NCI-H69 (cell line): ENCODE measurements around the gene CD96.
"Not testable (repeated sequence)": the region's sequence is repeated elsewhere in the genome, so short reads cannot be mapped to it uniquely, and the experiment has no call there.

Experiments
- DNase-seq: peaks from one replicate; lab custom pipeline; 2025; lab: John Stamatoyannopoulos, UW

CD96 gene

DNA sequence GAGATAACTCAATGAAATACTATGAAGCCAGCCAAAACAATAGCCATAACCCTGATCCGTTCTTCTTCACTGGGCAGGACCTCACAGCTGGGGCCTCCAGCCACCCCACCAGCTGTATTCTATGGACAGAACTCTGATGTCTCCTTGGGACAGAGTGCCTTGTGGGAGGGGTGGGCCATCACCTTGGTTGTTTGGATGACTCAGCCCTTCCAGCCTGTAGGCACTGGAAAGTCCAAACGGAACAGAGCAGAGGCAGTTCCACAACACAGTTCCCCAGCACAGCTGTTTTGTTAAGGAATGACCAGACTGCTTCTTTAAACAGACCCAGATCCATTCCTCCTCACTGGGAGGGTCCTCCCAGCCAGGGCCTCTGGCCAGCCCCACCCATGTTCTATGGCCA is 85.1 kb downstream of the CD96 start:
- no peak for DNase-seq

GRCh38 chr3:111629018-111629417 is 87.0 kb downstream of the CD96 start:
- not testable (repeated sequence) for DNase-seq

GRCh38 chr3:111630638-111631037 is 88.6 kb downstream of the CD96 start:
- DNase-seq = not testable (repeated sequence)

- DNase-seq = no peak
These were observed 93.4 kb downstream of the CD96 start for GRCh38 chr3:111635403-111635802.

DNA sequence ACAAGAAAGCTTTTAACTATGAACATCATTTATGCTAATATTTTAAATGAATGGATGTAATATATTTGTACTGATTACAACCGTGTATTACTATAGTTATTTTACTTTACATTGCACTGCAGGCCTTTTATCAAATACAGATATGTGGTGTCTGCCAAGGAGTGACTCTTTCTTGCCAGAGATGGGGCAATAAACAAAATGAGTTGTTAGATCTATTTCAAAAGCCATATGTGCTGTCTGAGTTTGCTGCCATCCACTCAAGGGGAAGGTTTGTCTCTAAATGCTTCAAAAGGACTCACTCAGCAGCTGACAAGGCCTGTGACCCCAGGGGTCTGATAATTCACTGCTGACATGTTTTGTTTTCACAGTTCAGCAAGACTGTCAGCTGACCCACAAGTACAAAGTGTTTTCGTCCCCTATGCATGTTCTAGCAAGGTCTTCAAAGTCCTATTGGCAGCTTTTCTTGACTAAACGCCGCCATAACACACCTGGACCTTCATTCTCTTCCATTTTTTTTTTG is 94.4 kb downstream of the CD96 start:
- DNase-seq = no peak

DNA sequence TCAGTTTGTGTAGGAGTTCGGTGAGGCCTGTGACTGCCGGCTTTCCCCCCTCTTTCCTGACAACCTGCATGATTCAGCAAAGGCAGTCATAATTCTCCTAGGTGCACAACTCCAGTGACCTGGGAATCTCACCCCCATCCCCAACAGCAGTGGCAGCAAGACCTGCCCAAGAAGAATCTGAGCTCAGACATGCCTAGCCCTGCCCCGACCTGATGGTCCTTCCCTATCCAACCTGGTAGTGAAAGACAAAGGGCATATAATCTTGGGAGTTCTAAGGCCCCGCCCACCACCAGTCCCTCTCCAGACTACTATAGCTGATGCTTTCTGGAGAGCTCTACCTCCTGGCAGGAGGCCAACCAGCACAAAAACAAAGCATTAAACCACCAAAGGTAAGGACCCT is 97.3 kb downstream of the CD96 start:
- DNase-seq = no peak

DNA sequence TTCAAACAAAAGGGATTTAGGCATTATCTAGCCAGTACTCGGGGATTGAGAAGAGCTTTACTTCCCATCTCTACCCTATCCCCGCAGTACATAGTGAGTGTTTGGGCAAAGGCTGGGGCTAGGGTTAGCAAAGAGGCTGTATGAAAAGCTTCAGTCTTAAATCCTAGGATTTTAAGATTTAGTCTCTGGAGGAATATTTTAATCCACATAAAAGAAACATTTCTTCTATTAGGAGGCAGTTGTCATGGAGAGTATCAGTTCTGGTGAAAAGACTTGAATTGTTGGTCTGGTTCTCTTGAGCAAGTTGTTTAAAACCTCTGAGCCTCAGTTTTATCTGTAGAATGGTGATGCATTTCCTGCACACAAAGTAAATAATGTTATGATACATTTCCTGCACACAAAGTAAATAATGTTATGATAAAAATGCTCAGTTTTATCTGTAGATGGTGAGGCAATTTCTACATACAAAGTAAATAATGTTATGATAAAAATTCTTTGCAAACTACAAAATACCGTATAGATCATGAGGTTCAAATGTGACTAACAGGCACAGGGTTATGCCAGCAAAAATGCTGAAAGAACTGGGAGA is 107.1 kb downstream of the CD96 start:
- no peak for DNase-seq

DNA sequence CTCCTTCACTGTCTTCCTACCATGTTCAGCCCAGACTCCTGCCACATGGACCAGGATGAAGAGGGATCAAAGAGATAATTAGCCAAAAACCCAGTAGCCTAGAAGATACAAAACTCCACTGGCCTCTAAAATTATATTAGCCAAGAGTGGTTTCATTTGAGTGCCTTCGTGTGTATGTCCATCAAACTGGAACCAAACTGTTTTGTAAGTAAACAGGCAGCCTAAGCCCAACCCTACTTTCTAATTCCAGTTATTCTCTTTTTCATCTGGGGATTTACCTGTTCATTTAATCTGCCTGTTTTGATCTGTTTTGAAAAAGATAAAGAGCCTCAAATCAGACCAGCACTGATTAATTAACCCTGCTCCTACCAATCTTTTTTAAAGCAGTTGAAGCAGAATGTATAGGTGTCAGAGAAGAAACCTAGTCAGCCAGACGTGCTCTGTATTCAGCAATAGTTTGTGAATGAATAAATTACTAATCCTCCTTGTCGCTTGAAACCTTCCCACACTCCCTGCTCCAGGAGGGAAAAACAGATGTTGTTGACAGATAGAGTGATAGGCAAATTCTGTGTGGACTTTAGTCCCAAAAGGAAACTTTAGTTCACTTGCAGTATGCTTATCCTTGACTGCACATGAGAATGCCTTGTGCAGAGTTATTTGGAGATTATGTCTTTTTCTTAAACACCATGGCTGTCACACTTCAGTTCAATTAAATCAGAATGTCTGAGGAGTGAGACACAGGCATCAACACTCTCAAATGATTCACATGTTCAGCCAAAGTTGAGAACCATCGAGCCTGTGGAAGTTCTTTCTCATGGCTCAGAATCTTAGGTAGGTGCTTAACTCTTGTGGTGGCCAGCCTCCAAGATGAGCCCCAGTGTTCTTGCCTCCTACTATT is 108.6 kb downstream of the CD96 start:
- no peak for DNase-seq

GRCh38 chr3:111652492-111653180 is 110.6 kb downstream of the CD96 start:
- DNase-seq = no peak

GRCh38 chr3:111653766-111654165 is 111.8 kb downstream of the CD96 start:
- no peak for DNase-seq

DNA sequence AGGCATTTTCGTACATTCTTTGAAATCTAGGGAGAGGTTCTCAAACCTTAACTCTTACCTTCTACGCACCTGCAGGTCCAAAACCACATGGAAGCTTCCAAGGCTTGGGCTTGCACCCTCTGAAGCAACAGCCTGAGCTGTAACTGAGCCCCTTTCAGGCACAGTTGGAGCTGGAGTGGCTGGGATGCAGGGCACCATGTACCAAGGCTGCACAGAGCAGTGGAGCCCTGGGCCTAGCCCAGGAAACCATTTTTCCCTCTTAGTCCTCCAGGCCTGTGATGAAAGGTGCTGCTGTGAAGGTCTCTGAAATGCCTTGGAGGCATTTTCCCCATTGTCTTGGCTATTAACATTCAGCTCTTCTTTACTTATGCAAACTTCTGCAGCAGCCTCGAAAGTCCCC is 120.0 kb downstream of the CD96 start:
- DNase-seq = no peak

- no peak for DNase-seq
These were observed 120.9 kb downstream of the CD96 start for GRCh38 chr3:111662907-111663306.

DNA sequence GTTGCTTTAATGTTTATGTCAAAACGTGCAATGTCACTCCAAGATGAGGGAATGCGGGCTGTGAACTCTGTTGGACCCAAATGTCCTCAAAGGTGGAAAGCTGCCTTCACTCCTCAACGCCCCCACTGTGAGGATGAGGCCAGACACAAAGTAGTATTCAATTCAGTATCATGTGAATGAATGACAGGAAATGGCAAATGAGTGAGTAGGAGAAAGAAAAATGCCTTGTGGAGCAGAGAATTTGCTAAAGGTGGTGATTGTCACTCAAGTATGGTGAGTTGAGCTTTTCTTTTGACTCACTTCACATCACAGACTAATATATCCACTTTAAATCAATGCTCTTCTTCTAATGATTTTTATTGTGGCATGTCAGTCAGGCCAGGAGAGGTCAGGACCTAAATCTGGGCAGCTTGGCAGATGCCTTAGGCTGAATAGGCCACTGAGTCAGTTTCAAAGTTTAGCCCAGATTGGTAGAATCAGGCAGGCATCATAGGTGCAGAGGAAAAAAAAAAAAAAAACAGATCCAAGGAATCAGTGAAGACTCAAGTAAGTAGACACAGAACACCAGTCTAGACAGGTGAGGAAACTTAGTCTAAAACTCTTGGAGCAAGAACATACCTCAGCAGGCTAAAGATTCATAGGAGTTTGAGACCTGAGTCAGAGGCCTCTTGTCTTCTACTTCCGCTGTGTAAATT is 124.2 kb downstream of the CD96 start:
- DNase-seq = no peak

GRCh38 chr3:111667170-111667569 is 125.2 kb downstream of the CD96 start:
- peak; percentile 8 for DNase-seq

DNA sequence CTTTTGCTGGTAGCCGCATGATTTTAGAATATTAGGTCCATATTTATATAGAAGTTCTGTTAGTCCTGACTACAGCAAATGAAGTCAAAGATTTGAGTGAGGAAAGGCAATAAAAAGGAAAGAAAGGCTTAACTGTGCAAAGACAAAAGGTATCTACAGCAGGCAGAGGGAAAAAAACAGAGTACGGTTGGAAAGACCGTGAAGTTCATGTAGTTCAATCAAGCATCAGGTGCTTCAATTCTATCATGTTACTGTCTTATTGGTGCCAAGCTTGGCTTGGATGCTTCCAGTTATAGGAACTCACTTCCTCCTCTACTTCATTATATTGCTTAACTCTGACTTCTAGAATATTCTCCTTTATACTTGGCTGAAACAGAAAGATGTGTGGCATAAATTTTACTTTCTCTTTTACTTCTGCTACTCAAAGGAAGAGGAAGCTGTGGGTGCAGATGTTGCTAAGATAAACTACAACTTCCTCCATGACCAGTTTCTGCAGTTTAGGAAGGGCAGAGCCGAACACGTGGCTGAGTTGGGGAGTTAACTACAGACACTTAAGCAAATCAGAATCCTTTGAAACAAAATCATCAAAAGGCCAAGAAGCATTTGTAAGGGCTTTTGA is 125.7 kb downstream of the CD96 start:
- no peak for DNase-seq

DNA sequence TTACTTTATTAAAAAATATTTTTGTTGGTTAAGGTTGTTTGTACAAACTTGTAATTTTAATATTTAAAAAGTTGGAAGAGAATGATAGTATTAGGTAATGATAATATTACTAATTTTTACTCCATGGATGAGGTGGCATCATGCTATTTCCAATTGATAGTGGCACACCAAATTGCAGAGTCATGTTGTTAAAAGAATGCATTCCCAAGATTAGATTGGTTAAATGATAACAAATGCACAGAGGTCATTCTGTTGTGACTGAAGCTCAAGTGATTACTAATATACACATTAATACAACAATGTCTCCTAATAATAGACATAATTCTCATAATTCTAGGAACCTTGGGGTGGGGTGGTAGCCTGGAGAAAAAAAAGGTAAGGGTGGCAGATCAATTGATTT is 126.3 kb downstream of the CD96 start:
- DNase-seq = no peak

GRCh38 chr3:111668888-111669488 is 127.0 kb downstream of the CD96 start:
- peak; percentile 72 for DNase-seq

DNA sequence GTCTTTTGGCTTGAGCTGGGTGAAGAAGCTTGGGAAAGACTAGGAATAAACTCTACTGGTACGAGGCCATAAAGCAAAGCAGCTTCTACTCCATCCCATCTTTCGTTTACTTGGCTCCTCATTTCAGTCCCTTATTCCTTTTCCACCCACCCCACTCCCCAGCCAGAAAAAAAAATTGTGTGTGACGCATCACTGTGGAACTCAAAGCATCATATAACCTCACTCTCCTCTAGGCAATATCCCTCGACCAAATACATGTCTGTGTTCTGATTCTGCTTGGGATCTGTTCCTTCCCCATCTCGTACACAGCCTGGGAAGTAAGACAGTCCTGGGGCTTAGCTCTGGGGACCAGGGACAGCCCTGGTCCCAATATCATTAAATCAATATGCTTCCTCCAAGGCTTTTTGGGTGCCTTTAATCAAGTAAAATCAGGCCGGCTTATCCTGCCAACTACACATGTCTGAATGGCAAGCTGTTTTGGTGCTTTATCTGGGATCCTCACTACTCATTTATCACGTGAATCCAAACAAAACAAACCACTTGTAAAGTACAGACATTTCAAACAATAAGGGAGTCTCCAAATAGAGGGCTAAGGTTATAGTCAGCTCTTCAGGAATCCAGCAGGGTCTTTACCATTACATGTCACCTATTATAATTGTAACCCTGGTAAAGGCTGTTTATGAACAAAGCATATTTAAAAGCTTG is 128.1 kb downstream of the CD96 start:
- DNase-seq = no peak

GRCh38 chr3:111672461-111672860 is 130.5 kb downstream of the CD96 start:
- DNase-seq = not testable (repeated sequence)

GRCh38 chr3:111675846-111676210 is 133.8 kb downstream of the CD96 start:
- peak; percentile 60 for DNase-seq
